Coronary artery (tissue), 2 donors: ENCODE data around the gene KCNJ8.

Experiments used
- DNase-seq: peaks from one replicate; pipeline ENCODE4 v3.0.0-alpha.2; 2017; ENCODE audit warnings: low spot score
- H3K27ac ChIP-seq, 2 donors: fragments of 200-600 bp; sonication (generic); one replicate each; pipeline ENCODE4 v1.5.1; 2016 to 2019
- H3K4me3 ChIP-seq: fragments of 200-600 bp; sonication (generic); 2 replicates; pipeline ENCODE4 v1.5.1; 2016; ENCODE audit warnings: mild to moderate bottlenecking, moderate library complexity
- CTCF ChIP-seq: fragments of 200-600 bp; sonication (generic); IDR thresholded peaks from one replicate; pipeline ENCODE4 v1.5.1; 2019; ENCODE audit warnings: antibody characterized with exemption

Gene KCNJ8

GRCh38 chr12:21771311-21771710 lies 3.2 kb downstream of the KCNJ8 start:
- DNase-seq = no peak
- peak overlapping the region; percentile 9 for H3K4me3 ChIP-seq
- no peak for TF ChIP-seq CTCF
- peak overlapping the region in 1 of 2 donors; percentile 24 for H3K27ac ChIP-seq

GRCh38 chr12:21769307-21769706 lies 5.2 kb downstream of the KCNJ8 start:
- DNase-seq = no peak
- Histone ChIP-seq H3K4me3 (no peak overlapping the region), H3K27ac (no peak overlapping the region)
- no peak for TF ChIP-seq CTCF

GRCh38 chr12:21766403-21766802 lies 8.1 kb downstream of the KCNJ8 start:
- Histone ChIP-seq H3K27ac (no peak overlapping the region), H3K4me3 (no peak overlapping the region)
- TF ChIP-seq CTCF = no peak
- no peak for DNase-seq

- DNase-seq = no peak
- no peak overlapping the region for H3K27ac ChIP-seq
- TF ChIP-seq CTCF = no peak
- H3K4me3 ChIP-seq = no peak overlapping the region
Measured at GRCh38 chr12:21764950-21765349, 9.6 kb downstream of the KCNJ8 start.

GRCh38 chr12:21764065-21764464 lies 10.4 kb downstream of the KCNJ8 start:
- DNase-seq = no peak
- H3K27ac ChIP-seq = no peak overlapping the region
- TF ChIP-seq CTCF = no peak
- H3K4me3 ChIP-seq = no peak overlapping the region

GRCh38 chr12:21763531-21763930 lies 11.0 kb downstream of the KCNJ8 start:
- H3K4me3 ChIP-seq = no peak overlapping the region
- no peak overlapping the region for H3K27ac ChIP-seq
- TF ChIP-seq CTCF = no peak
- no peak for DNase-seq

- TF ChIP-seq CTCF = no peak
- H3K27ac ChIP-seq = no peak overlapping the region
- no peak overlapping the region for H3K4me3 ChIP-seq
- no peak for DNase-seq
Measured at GRCh38 chr12:21759737-21760136, 14.8 kb downstream of the KCNJ8 start.
